Right hindlimb (tissue), 1 donor: ENCODE data around the gene IDI2.

Source experiments
- DNase-seq: peaks from one replicate; pipeline ENCODE4 v3.0.0-alpha.2; 2018

Gene IDI2

GRCh38 chr10:1003884-1004670, 21.6 kb downstream of the IDI2 start:
- no peak for DNase-seq

- DNase-seq: no peak
These were observed 23.1 kb downstream of the IDI2 start for GRCh38 chr10:1002425-1003006.

- no peak for DNase-seq
These were observed 28.2 kb downstream of the IDI2 start for GRCh38 chr10:997266-998022.

- no peak for DNase-seq
These were observed 29.6 kb downstream of the IDI2 start for GRCh38 chr10:996031-996430.

GRCh38 chr10:995559-995926, 30.1 kb downstream of the IDI2 start:
- DNase-seq: no peak

GRCh38 chr10:994836-995558, 30.7 kb downstream of the IDI2 start:
- no peak for DNase-seq

GRCh38 chr10:992871-993270, 32.8 kb downstream of the IDI2 start:
- no peak for DNase-seq

GRCh38 chr10:992467-992866, 33.2 kb downstream of the IDI2 start:
- no peak for DNase-seq

GRCh38 chr10:990808-991207, 34.9 kb downstream of the IDI2 start:
- DNase-seq: no peak

GRCh38 chr10:988667-989545, 36.8 kb downstream of the IDI2 start:
- no peak for DNase-seq

GRCh38 chr10:987870-988666, 37.6 kb downstream of the IDI2 start, which contains the start of gene GTPBP4:
GTPBP4 (plus strand) TSS chr10:988434; CDS start chr10:988480, 46 bp downstream.
- DNase-seq: peak; percentile 99

GRCh38 chr10:987620-987869, 38.1 kb downstream of the IDI2 start:
- DNase-seq: no peak

- no peak for DNase-seq
These were observed 38.6 kb downstream of the IDI2 start for GRCh38 chr10:986881-987619.

GRCh38 chr10:986137-986825, 39.4 kb downstream of the IDI2 start:
- DNase-seq: no peak

- no peak for DNase-seq
These were observed 40.3 kb downstream of the IDI2 start for GRCh38 chr10:985361-985760.

GRCh38 chr10:983971-984655, 41.5 kb downstream of the IDI2 start:
- no peak for DNase-seq

- no peak for DNase-seq
These were observed 42.3 kb downstream of the IDI2 start for GRCh38 chr10:983401-983800.

GRCh38 chr10:980468-981093, 45.1 kb downstream of the IDI2 start:
- no peak for DNase-seq

GRCh38 chr10:978826-979421, 46.7 kb downstream of the IDI2 start:
- DNase-seq: no peak
